Breast epithelium (tissue), 3 donors: Measurements from ENCODE around the gene TCOF1.

Experiments
- CTCF ChIP-seq, 3 donors: fragments of 450-650 bp; IDR thresholded peaks; one replicate each; pipeline ENCODE4 v1.5.1; 2016 to 2017; ENCODE audit warnings: antibody characterized with exemption in 3 of 3, mild to moderate bottlenecking in 3 of 3, moderate library complexity in 3 of 3
- POLR2A ChIP-seq: fragments of 450-650 bp; IDR thresholded peaks from one replicate; pipeline ENCODE4 v1.6.1; 2016; ENCODE audit warnings: antibody characterized with exemption, mild to moderate bottlenecking, moderate library complexity

GRCh38 chr5:150409638-150410523 is 52.4 kb downstream of the TCOF1 start:
- TF ChIP-seq POLR2A (no peak), CTCF (IDR thresholded peaks at IDR 0.05) (no peak)
